ENCODE results near the gene SETD5. TPM values are rescaled to one million over a fixed set of nuclear protein-coding genes. Genes with fewer than 3 reads are reported as not detected.

The SETD5 gene
- total RNA-seq, 4 donors from 2014 or later: 72.5 to 272 (median 147) TPM

- TF ChIP-seq CTCF (IDR thresholded peaks at IDR 0.05): no peak
- no peak for TF ChIP-seq POLR2A (IDR thresholded peaks at IDR 0.05)
- Histone ChIP-seq H3K27me3 (peaks cover 0 to 10% of the 10 kb centered on the region in 2 donors), H3K9me3 (no peaks in the 10 kb centered on the region), H3K27ac (no peak overlapping the region), H3K4me3 (no peak overlapping the region), H3K4me1 (peaks cover 0 to 10% (median 0%) of the 10 kb centered on the region in 4 donors), H3K36me3 (no peaks in the 10 kb centered on the region)
- DNase-seq: no peak
Measured at GRCh38 chr3:9496893-9497292, 99.5 kb downstream of the SETD5 start.

- Histone ChIP-seq H3K27ac (no peak overlapping the region), H3K9me3 (no peaks in the 10 kb centered on the region), H3K4me1 (peaks cover 0 to 10% (median 0%) of the 10 kb centered on the region in 4 donors), H3K27me3 (peaks cover 0 to 10% of the 10 kb centered on the region in 2 donors), H3K4me3 (no peak overlapping the region), H3K36me3 (no peaks in the 10 kb centered on the region)
- no peak for DNase-seq
- no peak for TF ChIP-seq CTCF (IDR thresholded peaks at IDR 0.05)
- TF ChIP-seq POLR2A (IDR thresholded peaks at IDR 0.05): no peak
Measured at GRCh38 chr3:9497821-9498565, 100.6 kb downstream of the SETD5 start.

GRCh38 chr3:9498781-9499180 lies 101.4 kb downstream of the SETD5 start:
- TF ChIP-seq POLR2A (IDR thresholded peaks at IDR 0.05) (no peak), CTCF (IDR thresholded peaks at IDR 0.05) (no peak)
- Histone ChIP-seq H3K27ac (no peak overlapping the region), H3K27me3 (peaks cover 0 to 10% of the 10 kb centered on the region in 2 donors), H3K4me3 (no peak overlapping the region), H3K36me3 (no peaks in the 10 kb centered on the region), H3K4me1 (peaks cover 0 to 10% (median 0%) of the 10 kb centered on the region in 4 donors), H3K9me3 (no peaks in the 10 kb centered on the region)
- no peak for DNase-seq

- no peak overlapping the region for H3K4me3 ChIP-seq
- DNase-seq: no peak
- H3K4me1 ChIP-seq: peaks cover 0 to 10% (median 0%) of the 10 kb centered on the region in 4 donors
- TF ChIP-seq POLR2A (IDR thresholded peaks at IDR 0.05): no peak
- no peak for TF ChIP-seq CTCF (IDR thresholded peaks at IDR 0.05)
- no peaks in the 10 kb centered on the region for H3K36me3 ChIP-seq
- no peak overlapping the region for H3K27ac ChIP-seq
- peaks cover 0 to 10% of the 10 kb centered on the region in 2 donors for H3K27me3 ChIP-seq
- no peaks in the 10 kb centered on the region for H3K9me3 ChIP-seq
Measured at GRCh38 chr3:9499455-9500107, 102.2 kb downstream of the SETD5 start.

GRCh38 chr3:9500108-9501050 lies 103.0 kb downstream of the SETD5 start:
- H3K4me1 ChIP-seq: peaks cover 0 to 10% (median 0%) of the 10 kb centered on the region in 4 donors
- no peak for TF ChIP-seq POLR2A (IDR thresholded peaks at IDR 0.05)
- peak in 4 of 6 experiments; percentile 37 to 44 (median 40) for TF ChIP-seq CTCF (IDR thresholded peaks at IDR 0.05)
- no peak overlapping the region for H3K4me3 ChIP-seq
- H3K27me3 ChIP-seq: peaks cover 0 to 10% of the 10 kb centered on the region in 2 donors
- H3K9me3 ChIP-seq: no peaks in the 10 kb centered on the region
- H3K27ac ChIP-seq: no peak overlapping the region
- no peaks in the 10 kb centered on the region for H3K36me3 ChIP-seq
- DNase-seq: peak; percentile 27 to 65 (median 65)

All from Peyer's patch (tissue), 4 donors.